Epithelial cell of esophagus (primary cell): ENCODE results near the gene MEGF6.

ENCODE experiments used
- DNase-seq: peaks from one replicate; pipeline ENCODE4 v3.0.0; 2010; ENCODE audit warnings: low read depth
- H3K4me3 ChIP-seq: 2 replicates; pipeline ENCODE4 v1.5.1; 2011; ENCODE audit warnings: mild to moderate bottlenecking, low read length, control low read depth
- TF ChIP-seq, protein P1 (sequence below): IDR thresholded peaks from 2 replicates; pipeline ENCODE4 v1.5.1; 2011; ENCODE audit warnings: low read depth, mild to moderate bottlenecking, low read length, control low read depth, inconsistent platforms; ENCODE audit not compliant: insufficient read depth; ENCODE audit errors: missing control alignments

MEGF6 gene

DNA sequence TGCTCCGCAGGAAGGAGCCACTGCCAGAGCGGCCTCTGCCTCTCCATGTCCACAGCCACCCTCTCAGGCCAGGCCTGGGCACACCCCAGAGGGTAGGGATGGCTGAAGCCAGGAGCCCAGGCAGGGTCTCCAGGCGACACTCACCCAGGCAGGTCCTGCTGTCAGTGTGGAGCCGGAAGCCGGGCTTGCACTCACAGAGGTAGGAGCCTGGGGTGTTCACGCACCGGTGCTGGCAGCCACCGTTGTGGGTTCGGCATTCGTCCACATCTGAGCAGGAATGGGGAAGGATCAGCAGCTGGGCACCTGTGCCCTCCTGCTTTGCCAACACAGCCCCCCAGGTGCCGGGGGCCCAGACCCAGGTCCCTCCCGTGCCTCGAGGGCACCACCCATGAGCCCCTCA is 87.3 kb downstream of the MEGF6 start:
- no peak overlapping the region for H3K4me3 ChIP-seq
- DNase-seq, result no peak
- TF ChIP-seq, protein P1, sequence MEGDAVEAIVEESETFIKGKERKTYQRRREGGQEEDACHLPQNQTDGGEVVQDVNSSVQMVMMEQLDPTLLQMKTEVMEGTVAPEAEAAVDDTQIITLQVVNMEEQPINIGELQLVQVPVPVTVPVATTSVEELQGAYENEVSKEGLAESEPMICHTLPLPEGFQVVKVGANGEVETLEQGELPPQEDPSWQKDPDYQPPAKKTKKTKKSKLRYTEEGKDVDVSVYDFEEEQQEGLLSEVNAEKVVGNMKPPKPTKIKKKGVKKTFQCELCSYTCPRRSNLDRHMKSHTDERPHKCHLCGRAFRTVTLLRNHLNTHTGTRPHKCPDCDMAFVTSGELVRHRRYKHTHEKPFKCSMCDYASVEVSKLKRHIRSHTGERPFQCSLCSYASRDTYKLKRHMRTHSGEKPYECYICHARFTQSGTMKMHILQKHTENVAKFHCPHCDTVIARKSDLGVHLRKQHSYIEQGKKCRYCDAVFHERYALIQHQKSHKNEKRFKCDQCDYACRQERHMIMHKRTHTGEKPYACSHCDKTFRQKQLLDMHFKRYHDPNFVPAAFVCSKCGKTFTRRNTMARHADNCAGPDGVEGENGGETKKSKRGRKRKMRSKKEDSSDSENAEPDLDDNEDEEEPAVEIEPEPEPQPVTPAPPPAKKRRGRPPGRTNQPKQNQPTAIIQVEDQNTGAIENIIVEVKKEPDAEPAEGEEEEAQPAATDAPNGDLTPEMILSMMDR, result no peak

DNA sequence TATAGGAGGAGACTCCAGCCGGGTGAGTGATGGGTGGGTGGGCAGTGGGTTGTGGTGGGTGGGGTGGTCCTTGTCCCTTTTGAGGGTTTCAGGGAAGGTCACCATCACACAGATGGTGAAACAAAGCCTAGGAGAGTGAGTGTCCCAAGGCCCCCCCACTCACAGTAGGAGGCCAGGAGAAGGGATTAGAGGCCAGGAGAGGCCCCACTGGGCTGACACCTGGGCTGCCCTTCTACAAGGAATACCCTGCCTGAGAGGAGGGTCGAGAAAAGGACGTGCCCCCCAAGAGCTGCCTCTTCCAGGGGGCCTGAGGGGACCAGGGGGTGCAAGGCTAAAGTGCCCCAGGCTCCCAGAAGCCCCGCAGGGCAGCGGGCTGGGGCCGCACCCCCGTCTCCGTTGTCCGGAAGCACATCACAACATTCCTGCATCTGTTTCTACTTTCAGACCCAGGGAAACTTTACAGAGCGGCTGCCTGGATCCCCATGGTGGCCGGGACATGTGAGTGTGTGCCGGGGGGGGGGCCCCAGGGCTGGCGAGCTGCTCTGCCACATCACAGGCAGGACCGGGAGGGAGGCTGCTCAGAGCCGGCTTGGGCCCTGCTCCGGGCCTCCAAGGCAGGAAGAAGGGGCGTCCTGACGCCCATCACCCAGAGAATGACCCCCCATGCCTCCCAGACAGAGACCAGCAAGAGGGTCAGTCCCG is 88.6 kb downstream of the MEGF6 start:
- TF ChIP-seq, protein P1, result no peak
- no peak for DNase-seq

DNA sequence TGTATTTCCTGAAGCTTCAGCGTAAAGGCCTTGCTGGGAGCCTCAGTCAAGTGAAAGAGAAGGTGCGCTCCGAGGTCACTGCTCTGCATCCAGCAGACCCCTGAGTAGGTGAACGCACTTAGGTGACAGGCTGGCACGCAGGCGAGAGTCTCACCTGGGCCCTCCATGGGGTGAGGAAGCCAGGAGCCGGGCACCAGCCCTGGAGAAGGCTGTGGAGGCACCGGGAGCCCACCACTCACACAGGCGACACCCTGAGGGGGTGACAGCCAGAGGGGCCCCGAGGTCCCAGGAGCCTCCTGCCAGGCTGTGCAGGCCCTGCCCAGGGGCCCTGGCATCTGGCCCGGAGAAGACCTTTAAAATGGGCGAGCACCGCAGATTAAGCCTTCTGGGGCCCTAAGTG is 89.2 kb downstream of the MEGF6 start:
- DNase-seq, result no peak
- TF ChIP-seq, protein P1, result no peak
- no peak overlapping the region for H3K4me3 ChIP-seq

More for the DNA sequence above, 88.6 kb downstream of the MEGF6 start:
- no peak overlapping the region for H3K4me3 ChIP-seq

DNA sequence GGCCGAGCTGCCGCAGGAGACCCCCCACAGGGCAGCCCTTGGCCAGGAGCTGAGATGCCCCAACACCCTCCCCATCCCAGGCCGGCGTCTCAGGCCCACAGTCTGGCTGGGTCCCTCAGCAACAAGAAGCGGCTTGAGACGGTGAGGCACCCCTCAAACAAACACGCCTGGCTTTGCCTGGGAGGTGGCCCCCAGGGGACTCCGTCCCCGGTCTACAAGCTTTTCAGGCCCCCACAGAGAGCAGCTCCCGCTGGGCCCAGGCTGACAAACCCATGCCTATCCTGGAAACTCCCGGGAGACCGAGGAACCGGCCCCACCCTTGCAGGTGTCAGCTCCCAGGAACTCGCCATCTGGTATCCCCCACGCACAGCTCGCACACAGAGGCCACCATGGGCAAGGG is 89.9 kb downstream of the MEGF6 start:
- TF ChIP-seq, protein P1, result no peak
- no peak overlapping the region for H3K4me3 ChIP-seq
- no peak for DNase-seq

DNA sequence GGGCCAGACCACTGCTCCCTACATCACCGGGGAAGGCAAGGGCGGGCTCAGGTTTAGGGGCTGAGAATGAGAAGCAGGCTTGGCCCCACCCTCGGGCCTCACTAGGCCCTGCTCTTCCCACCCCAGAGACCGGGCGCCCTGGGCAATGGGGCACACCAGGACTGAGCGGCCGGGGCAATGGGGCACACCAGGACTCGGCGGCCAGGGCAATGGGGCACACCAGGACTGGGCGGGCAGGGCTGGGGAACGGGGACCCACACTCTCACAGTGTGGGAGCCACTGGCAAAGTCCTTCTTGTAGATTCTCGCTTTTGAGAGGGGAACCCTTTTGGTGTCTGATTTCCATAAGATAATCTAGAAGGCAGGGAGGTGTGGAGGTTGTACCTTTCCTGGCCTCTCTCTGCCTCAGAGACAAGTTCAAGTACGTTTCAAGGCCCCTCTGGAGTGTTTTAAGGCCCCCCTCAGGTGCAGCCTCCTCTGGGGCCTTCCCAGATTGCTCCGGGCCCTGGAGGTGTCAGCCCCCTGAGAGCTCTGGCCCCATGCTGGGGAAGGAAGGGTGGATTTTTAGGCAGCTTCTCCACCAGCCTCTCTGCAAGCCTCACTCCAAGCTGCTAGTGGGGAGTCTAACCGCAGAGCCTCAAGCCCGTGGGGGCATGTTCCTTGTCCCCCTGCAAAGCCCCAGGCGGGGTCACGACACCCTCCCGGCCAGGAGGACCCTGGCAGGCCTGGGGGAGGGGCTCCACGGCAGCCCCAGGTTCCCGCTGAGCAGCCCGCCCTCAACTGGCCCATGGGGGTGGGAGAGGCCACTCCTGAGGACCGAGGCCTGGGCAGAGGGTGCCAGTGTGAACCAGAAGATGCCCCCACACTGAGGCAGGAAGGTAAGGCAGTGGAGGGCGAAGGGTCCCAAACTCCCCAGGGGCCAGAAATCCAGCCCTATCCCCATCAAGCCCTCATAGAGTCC is 90.6 kb downstream of the MEGF6 start:
- TF ChIP-seq, protein P1, result no peak
- no peak overlapping the region for H3K4me3 ChIP-seq
- DNase-seq, result no peak

DNA sequence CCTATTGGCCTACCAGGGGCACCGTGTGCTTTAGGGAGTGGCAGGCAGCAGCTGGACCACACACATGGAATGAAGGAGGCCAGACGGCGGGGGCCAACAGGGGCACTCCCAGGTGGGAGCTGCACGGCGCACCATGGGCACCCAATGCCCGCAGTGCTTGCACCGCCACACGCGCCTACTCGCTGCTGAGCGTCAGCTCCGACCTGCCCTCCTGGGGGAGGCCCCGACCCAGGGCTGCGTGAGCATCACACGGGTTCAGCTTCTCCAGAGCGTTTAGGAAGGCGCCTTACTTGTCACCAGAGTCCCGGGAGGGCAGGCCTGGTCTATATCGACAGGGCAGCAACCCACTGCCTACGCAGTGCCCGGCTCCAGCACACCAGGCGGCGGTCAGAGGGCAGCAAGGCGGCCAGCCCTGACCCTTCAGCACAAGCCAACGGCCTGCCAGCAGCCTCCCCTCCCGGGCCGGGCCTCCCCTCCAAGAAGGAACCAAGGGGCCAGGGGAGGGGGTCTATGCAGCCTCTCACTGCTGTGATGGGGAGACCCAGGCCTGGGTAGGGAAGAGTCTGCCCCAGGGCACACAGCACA is 91.9 kb downstream of the MEGF6 start:
- H3K4me3 ChIP-seq, result no peak overlapping the region
- TF ChIP-seq, protein P1, result no peak
- no peak for DNase-seq
